ENCODE data around the gene HLTF.

DNA sequence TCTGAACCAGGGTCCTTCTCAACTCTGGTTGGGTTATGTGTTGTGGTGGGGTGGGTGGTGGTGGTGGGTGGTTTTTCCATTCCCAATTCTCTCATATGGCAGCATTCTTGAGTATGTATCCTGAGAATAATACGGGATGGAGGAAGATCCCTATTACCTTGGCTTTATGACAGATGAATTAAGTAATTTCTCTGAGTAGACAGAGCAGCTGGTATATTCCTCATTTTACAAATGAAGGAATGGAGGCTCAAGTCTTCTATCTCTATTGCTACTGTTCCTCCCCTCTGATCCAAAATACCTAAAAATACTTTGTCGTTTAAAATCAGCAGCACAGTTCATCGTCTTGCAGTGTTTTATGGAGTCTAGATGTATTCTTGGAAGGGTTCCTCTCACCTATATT is 84.6 kb downstream of the HLTF start:
- TF ChIP-seq, protein P1, sequence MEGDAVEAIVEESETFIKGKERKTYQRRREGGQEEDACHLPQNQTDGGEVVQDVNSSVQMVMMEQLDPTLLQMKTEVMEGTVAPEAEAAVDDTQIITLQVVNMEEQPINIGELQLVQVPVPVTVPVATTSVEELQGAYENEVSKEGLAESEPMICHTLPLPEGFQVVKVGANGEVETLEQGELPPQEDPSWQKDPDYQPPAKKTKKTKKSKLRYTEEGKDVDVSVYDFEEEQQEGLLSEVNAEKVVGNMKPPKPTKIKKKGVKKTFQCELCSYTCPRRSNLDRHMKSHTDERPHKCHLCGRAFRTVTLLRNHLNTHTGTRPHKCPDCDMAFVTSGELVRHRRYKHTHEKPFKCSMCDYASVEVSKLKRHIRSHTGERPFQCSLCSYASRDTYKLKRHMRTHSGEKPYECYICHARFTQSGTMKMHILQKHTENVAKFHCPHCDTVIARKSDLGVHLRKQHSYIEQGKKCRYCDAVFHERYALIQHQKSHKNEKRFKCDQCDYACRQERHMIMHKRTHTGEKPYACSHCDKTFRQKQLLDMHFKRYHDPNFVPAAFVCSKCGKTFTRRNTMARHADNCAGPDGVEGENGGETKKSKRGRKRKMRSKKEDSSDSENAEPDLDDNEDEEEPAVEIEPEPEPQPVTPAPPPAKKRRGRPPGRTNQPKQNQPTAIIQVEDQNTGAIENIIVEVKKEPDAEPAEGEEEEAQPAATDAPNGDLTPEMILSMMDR (conservative IDR thresholded peaks at IDR 0.05; ENCODE audit: low read depth, low read length): no peak
- no peak for TF ChIP-seq POLR2A (IDR thresholded peaks at IDR 0.05; ENCODE audit: low read depth, low read length)
- TF ChIP-seq RFX5 (IDR thresholded peaks at IDR 0.05; ENCODE audit: low read depth, low read length): no peak
- no peak for TF ChIP-seq MAFK (IDR thresholded peaks at IDR 0.05; ENCODE audit: low read depth, low read length)
- no peak for TF ChIP-seq CHD1 (IDR thresholded peaks at IDR 0.05; ENCODE audit: low read depth, low read length)
- no peak for TF ChIP-seq FOS (IDR thresholded peaks at IDR 0.05; ENCODE audit: low read depth, low read length)
- TF ChIP-seq, protein P2, sequence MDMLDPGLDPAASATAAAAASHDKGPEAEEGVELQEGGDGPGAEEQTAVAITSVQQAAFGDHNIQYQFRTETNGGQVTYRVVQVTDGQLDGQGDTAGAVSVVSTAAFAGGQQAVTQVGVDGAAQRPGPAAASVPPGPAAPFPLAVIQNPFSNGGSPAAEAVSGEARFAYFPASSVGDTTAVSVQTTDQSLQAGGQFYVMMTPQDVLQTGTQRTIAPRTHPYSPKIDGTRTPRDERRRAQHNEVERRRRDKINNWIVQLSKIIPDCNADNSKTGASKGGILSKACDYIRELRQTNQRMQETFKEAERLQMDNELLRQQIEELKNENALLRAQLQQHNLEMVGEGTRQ (IDR thresholded peaks at IDR 0.05; ENCODE audit: low read depth, low read length): no peak
- TF ChIP-seq SMC3 (IDR thresholded peaks at IDR 0.05; ENCODE audit: low read depth, low read length): no peak
- TF ChIP-seq, protein P3, sequence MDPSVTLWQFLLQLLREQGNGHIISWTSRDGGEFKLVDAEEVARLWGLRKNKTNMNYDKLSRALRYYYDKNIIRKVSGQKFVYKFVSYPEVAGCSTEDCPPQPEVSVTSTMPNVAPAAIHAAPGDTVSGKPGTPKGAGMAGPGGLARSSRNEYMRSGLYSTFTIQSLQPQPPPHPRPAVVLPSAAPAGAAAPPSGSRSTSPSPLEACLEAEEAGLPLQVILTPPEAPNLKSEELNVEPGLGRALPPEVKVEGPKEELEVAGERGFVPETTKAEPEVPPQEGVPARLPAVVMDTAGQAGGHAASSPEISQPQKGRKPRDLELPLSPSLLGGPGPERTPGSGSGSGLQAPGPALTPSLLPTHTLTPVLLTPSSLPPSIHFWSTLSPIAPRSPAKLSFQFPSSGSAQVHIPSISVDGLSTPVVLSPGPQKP (IDR thresholded peaks at IDR 0.05; ENCODE audit: borderline replicate concordance, low read depth, low read length): no peak
- no peak for TF ChIP-seq RCOR1 (IDR thresholded peaks at IDR 0.05; ENCODE audit: insufficient replicate concordance, low read length)
- TF ChIP-seq MAZ (IDR thresholded peaks at IDR 0.05; ENCODE audit: borderline replicate concordance, low read depth, low read length): no peak
- no peak for TF ChIP-seq RAD21 (IDR thresholded peaks at IDR 0.05; ENCODE audit: low read length)
- TF ChIP-seq CEBPB (IDR thresholded peaks at IDR 0.05; ENCODE audit: low read depth, low read length): no peak
- TF ChIP-seq BHLHE40 (IDR thresholded peaks at IDR 0.05; ENCODE audit: low read depth, low read length): no peak

Data from IMR-90 (cell line).